ENCODE measurements around the gene DHX30.
A peak's percentile ranks its signal among the peaks of the same experiment; 100 is the strongest.

DHX30 gene

GRCh38 chr3:47804577-47804976 is 1.6 kb downstream of the DHX30 start:
- H3K9me2 ChIP-seq (ENCODE audit: low read depth, low read length), result no peaks in the 10 kb centered on the region
- peak overlapping the region; percentile 82 for H3K4me3 ChIP-seq (ENCODE audit: low read depth, low read length, poor library complexity, severe bottlenecking)
- H3K9ac ChIP-seq (ENCODE audit: low read length), result peak overlapping the region; percentile 27; the same call in 1 of the 2 replicates
- H3K9me3 ChIP-seq (ENCODE audit: low read length), result no peaks in the 10 kb centered on the region
- H3K4me2 ChIP-seq (ENCODE audit: low read length), result peak overlapping the region; percentile 74; the same call in 1 of the 2 replicates
- H2AFZ ChIP-seq (ENCODE audit: low read length), result no peak overlapping the region
- no peaks in the 10 kb centered on the region for H4K20me1 ChIP-seq (ENCODE audit: insufficient read depth, low read length)
- H3K27me3 ChIP-seq (ENCODE audit: insufficient read depth, low read length), result no peaks in the 10 kb centered on the region
- peaks cover 9% of the 10 kb centered on the region; the same call in 1 of the 2 replicates for H3K36me3 ChIP-seq (ENCODE audit: insufficient read depth, low read length)
- H3K4me1 ChIP-seq (ENCODE audit: insufficient read depth, low read length, severe bottlenecking), result peaks cover 26% of the 10 kb centered on the region
- TF ChIP-seq CTCF (IDR thresholded peaks at IDR 0.05; ENCODE audit: low read length) (no peak), EZH2 (IDR thresholded peaks at IDR 0.05; ENCODE audit: borderline replicate concordance, low read length) (no peak)
- no peak overlapping the region for H3K27ac ChIP-seq (ENCODE audit: low read depth, low read length, poor library complexity, severe bottlenecking)
- no peaks in the 10 kb centered on the region; the same call in 1 of the 2 replicates for H3K79me2 ChIP-seq (ENCODE audit: insufficient read depth, low read length)
- no peaks in the 10 kb centered on the region for H3F3A ChIP-seq (ENCODE audit: insufficient read depth, low read length)

GRCh38 chr3:47813551-47814177 is 10.7 kb downstream of the DHX30 start:
- TF ChIP-seq EZH2 (IDR thresholded peaks at IDR 0.05; ENCODE audit: borderline replicate concordance, low read length), result no peak
- no peak for TF ChIP-seq CTCF (IDR thresholded peaks at IDR 0.05; ENCODE audit: low read length)
- H3K4me3 ChIP-seq (ENCODE audit: low read depth, low read length, poor library complexity, severe bottlenecking), result no peak overlapping the region
- no peaks in the 10 kb centered on the region for H3K9me3 ChIP-seq (ENCODE audit: low read length)
- no peak overlapping the region for H3K4me2 ChIP-seq (ENCODE audit: low read length)
- H3F3A ChIP-seq (ENCODE audit: insufficient read depth, low read length), result no peaks in the 10 kb centered on the region
- no peak overlapping the region for H3K9ac ChIP-seq (ENCODE audit: low read length)
- no peaks in the 10 kb centered on the region for H4K20me1 ChIP-seq (ENCODE audit: insufficient read depth, low read length)
- H3K9me2 ChIP-seq (ENCODE audit: low read depth, low read length), result no peaks in the 10 kb centered on the region
- H3K27me3 ChIP-seq (ENCODE audit: insufficient read depth, low read length), result no peaks in the 10 kb centered on the region
- H3K4me1 ChIP-seq (ENCODE audit: insufficient read depth, low read length, severe bottlenecking), result no peaks in the 10 kb centered on the region
- no peak overlapping the region for H2AFZ ChIP-seq (ENCODE audit: low read length)
- no peak overlapping the region for H3K27ac ChIP-seq (ENCODE audit: low read depth, low read length, poor library complexity, severe bottlenecking)
- no peaks in the 10 kb centered on the region for H3K79me2 ChIP-seq (ENCODE audit: insufficient read depth, low read length)
- H3K36me3 ChIP-seq (ENCODE audit: insufficient read depth, low read length), result peaks cover 41% of the 10 kb centered on the region

GRCh38 chr3:47817609-47818008 is 14.7 kb downstream of the DHX30 start:
- Histone ChIP-seq H3K27me3 (ENCODE audit: insufficient read depth, low read length) (no peaks in the 10 kb centered on the region), H3K4me1 (ENCODE audit: insufficient read depth, low read length, severe bottlenecking) (no peaks in the 10 kb centered on the region), H4K20me1 (ENCODE audit: insufficient read depth, low read length) (no peaks in the 10 kb centered on the region), H3K9ac (ENCODE audit: low read length) (no peak overlapping the region), H3F3A (ENCODE audit: insufficient read depth, low read length) (no peaks in the 10 kb centered on the region), H3K27ac (ENCODE audit: low read depth, low read length, poor library complexity, severe bottlenecking) (no peak overlapping the region), H3K36me3 (ENCODE audit: insufficient read depth, low read length) (peaks cover 21% of the 10 kb centered on the region), H3K4me2 (ENCODE audit: low read length) (no peak overlapping the region), H3K9me2 (ENCODE audit: low read depth, low read length) (no peaks in the 10 kb centered on the region), H3K4me3 (ENCODE audit: low read depth, low read length, poor library complexity, severe bottlenecking) (no peak overlapping the region), H2AFZ (ENCODE audit: low read length) (no peak overlapping the region), H3K9me3 (ENCODE audit: low read length) (no peaks in the 10 kb centered on the region), H3K79me2 (ENCODE audit: insufficient read depth, low read length) (no peaks in the 10 kb centered on the region)
- no peak for TF ChIP-seq CTCF (IDR thresholded peaks at IDR 0.05; ENCODE audit: low read length)
- no peak for TF ChIP-seq EZH2 (IDR thresholded peaks at IDR 0.05; ENCODE audit: borderline replicate concordance, low read length)
